HL-60 (cell line): ENCODE data around the gene SCN1B.
A peak's percentile ranks its signal among the peaks of the same experiment; 100 is the strongest.
"Not testable (repeated sequence)": the region's sequence is repeated elsewhere in the genome, so short reads cannot be mapped to it uniquely, and the experiment has no call there.

Experiments used
- DNase-seq, 2 experiments: peaks; one replicate each; pipeline ENCODE4 v3.0.0-alpha.2; 2010 to 2020; ENCODE audit warnings: low read depth in 1 of 2, low spot score in 1 of 2
- H3K27ac ChIP-seq: fragments of 250-450 bp; sonication (Bioruptor Pico); replicated peaks from 2 replicates; pipeline ENCODE4 v1.5.1; 2020; ENCODE audit warnings: mild to moderate bottlenecking, moderate library complexity
- H3K27me3 ChIP-seq: fragments of 250-450 bp; sonication (Bioruptor Pico); 2 replicates; pipeline ENCODE4 v1.5.1; 2021; ENCODE audit warnings: mild to moderate bottlenecking, moderate library complexity; ENCODE audit not compliant: insufficient read depth, poor library complexity, severe bottlenecking
- H3K4me3 ChIP-seq: replicated peaks from 2 replicates; pipeline ENCODE4 v1.5.1; 2011; ENCODE audit warnings: mild to moderate bottlenecking, control low read depth, low read length; ENCODE audit not compliant: insufficient read depth
- GABPA ChIP-seq: IDR thresholded peaks from 2 replicates; pipeline ENCODE4 v1.6.1; 2012; ENCODE audit warnings: low read depth
- POLR2AphosphoS5 ChIP-seq: IDR thresholded peaks from 2 replicates; pipeline ENCODE4 v1.6.1; 2012; ENCODE audit warnings: low read depth
- REST ChIP-seq: IDR thresholded peaks from 2 replicates; pipeline ENCODE4 v1.6.1; 2012; ENCODE audit warnings: low read depth; ENCODE audit not compliant: insufficient replicate concordance
- SPI1 ChIP-seq: IDR thresholded peaks from 2 replicates; pipeline ENCODE4 v1.6.1; 2012; ENCODE audit warnings: low read depth, mild to moderate bottlenecking, borderline replicate concordance
- TF ChIP-seq, protein P1 (sequence below): IDR thresholded peaks from one replicate; pipeline ENCODE4 v1.5.1; 2011; ENCODE audit warnings: low read length, control low read depth, inconsistent platforms; ENCODE audit not compliant: insufficient read depth

The SCN1B gene

DNA sequence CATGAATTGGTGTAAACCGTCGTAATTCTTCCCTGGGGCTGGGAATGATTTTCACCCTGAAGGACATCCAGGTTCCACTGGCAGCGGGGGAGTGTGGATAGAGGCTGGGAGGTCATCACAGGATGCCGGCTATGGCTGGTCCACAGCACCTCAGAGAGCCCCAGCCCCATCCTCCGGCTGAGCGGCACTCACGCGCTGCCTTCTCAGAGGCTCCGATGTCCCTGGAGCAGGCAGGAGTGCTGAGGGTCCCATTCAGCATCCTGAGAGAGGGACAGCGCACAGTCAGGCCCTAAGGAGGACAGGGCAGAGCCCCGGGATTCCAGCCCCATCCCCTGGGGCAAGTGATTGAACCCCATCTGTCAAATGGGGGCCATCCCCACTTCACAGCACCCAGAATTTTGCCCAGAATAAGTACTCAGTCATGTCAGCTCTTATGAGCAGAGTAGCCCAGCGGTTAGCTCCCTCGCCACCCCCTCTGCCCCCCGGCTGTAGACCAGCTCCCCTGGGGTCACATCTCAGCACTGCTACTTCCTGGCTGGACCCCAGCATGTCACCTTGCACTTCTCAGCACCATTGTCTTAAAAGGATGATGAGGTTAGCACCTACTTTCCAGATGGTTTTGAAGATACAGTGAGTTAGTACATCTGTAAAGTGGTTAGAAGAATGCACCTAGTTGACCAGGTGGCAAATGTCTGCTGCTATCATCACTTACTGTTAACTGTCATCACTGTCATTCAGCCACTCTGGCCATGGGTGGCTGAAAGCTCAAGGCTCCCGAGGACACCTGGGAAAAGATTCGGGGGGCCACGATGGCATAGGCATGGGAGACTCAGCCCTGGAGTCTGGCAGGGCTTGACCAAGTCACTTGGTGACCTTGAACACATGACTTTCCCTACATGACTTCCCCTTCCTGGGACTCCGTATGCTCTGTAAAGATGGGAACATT lies 18.3 kb upstream of the SCN1B start:
- Histone ChIP-seq H3K27ac (peak overlapping the region; percentile 62), H3K4me3 (no peak overlapping the region), H3K27me3 (no peaks in the 10 kb centered on the region)
- TF ChIP-seq SPI1 (no peak), GABPA (no peak), POLR2AphosphoS5 (no peak), REST (no peak)
- TF ChIP-seq, protein P1, sequence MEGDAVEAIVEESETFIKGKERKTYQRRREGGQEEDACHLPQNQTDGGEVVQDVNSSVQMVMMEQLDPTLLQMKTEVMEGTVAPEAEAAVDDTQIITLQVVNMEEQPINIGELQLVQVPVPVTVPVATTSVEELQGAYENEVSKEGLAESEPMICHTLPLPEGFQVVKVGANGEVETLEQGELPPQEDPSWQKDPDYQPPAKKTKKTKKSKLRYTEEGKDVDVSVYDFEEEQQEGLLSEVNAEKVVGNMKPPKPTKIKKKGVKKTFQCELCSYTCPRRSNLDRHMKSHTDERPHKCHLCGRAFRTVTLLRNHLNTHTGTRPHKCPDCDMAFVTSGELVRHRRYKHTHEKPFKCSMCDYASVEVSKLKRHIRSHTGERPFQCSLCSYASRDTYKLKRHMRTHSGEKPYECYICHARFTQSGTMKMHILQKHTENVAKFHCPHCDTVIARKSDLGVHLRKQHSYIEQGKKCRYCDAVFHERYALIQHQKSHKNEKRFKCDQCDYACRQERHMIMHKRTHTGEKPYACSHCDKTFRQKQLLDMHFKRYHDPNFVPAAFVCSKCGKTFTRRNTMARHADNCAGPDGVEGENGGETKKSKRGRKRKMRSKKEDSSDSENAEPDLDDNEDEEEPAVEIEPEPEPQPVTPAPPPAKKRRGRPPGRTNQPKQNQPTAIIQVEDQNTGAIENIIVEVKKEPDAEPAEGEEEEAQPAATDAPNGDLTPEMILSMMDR, result no peak
- DNase-seq, result no peak

DNA sequence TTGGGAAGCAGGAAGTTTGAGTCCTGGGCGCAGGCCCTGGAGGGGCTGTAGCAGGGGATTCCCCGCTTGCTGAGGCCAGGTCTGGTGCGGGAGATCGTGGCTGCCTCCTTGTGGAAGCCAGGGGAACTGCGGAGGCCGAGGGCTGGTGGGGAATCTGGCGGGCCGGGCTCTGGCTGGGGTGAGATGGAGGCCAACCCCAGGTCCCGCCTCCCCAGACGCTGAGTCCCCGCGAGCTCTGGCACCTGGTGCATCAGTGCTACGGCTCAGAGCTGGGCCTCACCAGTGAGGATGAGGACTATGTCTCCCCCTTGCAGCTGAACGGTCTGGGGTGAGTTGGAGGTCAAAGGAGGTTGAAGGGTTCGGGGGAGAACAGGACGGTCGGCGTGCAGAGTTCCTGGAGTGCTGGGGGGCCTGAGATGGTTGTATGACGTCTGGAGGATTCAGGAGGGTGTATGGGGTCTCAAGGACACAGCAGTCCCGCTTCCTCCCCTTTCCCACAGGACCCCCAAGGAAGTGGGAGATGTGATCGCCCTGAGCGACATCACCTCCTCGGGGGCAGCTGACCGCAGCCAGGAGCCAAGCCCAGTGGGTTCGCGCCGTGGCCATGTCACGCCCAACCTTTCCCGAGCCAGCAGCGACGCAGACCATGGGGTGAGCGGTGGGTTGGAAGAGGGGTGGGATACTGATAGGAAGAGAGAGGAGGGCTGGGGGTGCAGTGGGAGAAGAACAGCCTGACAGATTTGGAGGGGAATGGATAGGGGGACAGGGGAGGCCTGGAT lies 17.0 kb upstream of the SCN1B start:
- no peak for TF ChIP-seq GABPA
- no peak for TF ChIP-seq SPI1
- TF ChIP-seq, protein P1, result peak; percentile 68
- no peak for TF ChIP-seq REST
- TF ChIP-seq POLR2AphosphoS5, result 0 out of 2 replicates have a peak, but pooled peaks have one; percentile 19
- no peak overlapping the region for H3K27ac ChIP-seq
- DNase-seq, result peak in 1 of 2 experiments; percentile 50
- H3K4me3 ChIP-seq, result no peak overlapping the region
- H3K27me3 ChIP-seq, result no peaks in the 10 kb centered on the region

DNA sequence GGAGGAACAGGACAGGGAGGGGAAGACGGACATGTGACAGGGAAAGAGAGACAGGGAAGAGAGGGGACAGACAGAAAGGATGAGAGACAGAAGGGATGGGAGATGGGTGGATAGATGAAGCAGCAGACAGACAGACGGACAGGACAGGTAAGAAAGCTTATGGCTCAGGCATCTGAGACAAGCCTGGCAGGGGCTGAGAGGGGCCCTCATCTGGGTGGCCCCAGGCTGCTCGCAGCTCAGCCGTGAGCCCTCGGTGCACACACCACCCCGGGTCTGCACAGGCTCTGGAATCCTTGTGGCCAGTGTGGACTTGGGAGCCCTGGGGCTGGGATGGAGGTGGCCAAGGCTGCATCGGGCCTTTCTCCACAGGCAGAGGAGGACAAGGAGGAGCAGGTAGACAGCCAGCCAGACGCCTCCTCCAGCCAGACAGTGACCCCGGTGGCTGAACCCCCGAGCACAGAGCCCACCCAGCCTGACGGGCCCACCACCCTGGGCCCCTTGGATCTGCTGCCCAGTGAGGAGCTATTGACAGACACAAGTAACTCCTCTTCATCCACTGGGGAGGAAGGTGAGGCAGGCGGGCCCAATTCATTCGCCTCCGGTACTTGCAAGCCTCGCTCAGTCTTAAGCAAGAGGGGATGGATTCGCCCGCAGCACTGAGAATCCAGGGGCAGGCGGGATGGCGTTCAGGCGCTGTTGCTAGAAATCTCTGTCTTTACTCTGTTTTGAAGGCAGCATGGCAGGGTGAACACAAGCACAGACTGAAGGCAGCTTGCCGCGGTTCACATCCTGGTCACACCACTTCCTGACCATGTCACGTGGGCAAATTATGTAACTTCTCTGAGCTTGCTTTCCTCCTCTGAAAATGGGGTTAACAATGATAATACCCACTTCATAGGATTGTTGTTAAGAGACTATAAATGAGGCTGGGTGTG lies 16.2 kb upstream of the SCN1B start:
- TF ChIP-seq POLR2AphosphoS5 (peak; percentile 48; the same call in 1 of the 2 replicates), REST (no peak), GABPA (no peak), SPI1 (no peak)
- TF ChIP-seq, protein P1, result no peak
- H3K4me3 ChIP-seq, result no peak overlapping the region
- no peaks in the 10 kb centered on the region for H3K27me3 ChIP-seq
- peak; percentile 81 to 88 for DNase-seq
- peak overlapping the region; percentile 55 for H3K27ac ChIP-seq

DNA sequence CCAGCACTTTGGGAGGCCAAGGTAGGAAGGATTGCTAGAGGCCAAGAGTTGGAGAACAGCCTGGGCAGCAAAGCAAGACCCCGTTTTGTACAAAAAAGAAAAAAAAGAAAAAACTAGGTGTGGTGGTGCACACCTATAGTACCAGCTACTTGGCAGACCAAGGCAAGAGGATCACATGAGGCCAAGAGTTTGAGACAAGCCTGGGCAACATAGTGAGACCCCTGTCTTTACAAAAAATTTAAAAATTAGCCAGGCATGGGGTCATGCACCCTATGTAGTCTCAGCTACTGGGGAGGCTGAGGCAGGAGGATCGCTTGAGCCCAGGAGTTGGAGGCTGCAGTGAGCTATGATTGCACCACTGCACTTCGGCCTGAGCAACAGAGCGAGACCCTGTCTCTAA lies 15.5 kb upstream of the SCN1B start:
- not testable (repeated sequence) for DNase-seq, H3K27me3 ChIP-seq, H3K4me3 ChIP-seq
- peak overlapping the region; percentile 55; the same call in 1 of the 2 replicates for H3K27ac ChIP-seq
